Measurements from ENCODE around the gene COPB2. TPM values are rescaled to one million over a fixed set of nuclear protein-coding genes. Genes with fewer than 3 reads are reported as not detected.

COPB2 gene
- total RNA-seq, 2 donors from 2014 or later = 76.5 to 137 TPM

- WGBS = 73% methylated on average over 5 of the region's 5 CpGs
- no peak overlapping the region for H3K4me3 ChIP-seq
- H3K27ac ChIP-seq = no peak overlapping the region
- H3K36me3 ChIP-seq = no peaks in the 10 kb centered on the region
- no peaks in the 10 kb centered on the region for H3K4me1 ChIP-seq (replicated peaks)
- TF ChIP-seq POLR2AphosphoS5 (IDR thresholded peaks at IDR 0.05) = no peak
- TF ChIP-seq POLR2A (IDR thresholded peaks at IDR 0.05) = no peak
- TF ChIP-seq CTCF (IDR thresholded peaks at IDR 0.05) = no peak
- DNase-seq (ENCODE audit: low spot score) = no peak
- H3K9me3 ChIP-seq = no peaks in the 10 kb centered on the region
- H3K27me3 ChIP-seq (replicated peaks; ENCODE audit: insufficient read depth) = no peaks in the 10 kb centered on the region
- intact Hi-C loops (cut with DNase I) = no loop called here
Measured at GRCh38 chr3:139322346-139322745, 67.1 kb downstream of the COPB2 start.

- 78% methylated on average over 8 of the region's 8 CpGs for WGBS
- Histone ChIP-seq H3K27me3 (replicated peaks; ENCODE audit: insufficient read depth) (no peaks in the 10 kb centered on the region), H3K27ac (no peak overlapping the region), H3K4me1 (replicated peaks) (no peaks in the 10 kb centered on the region), H3K9me3 (no peaks in the 10 kb centered on the region), H3K36me3 (no peaks in the 10 kb centered on the region), H3K4me3 (no peak overlapping the region)
- TF ChIP-seq POLR2A (IDR thresholded peaks at IDR 0.05) = no peak
- no peak for TF ChIP-seq POLR2AphosphoS5 (IDR thresholded peaks at IDR 0.05)
- no peak for TF ChIP-seq CTCF (IDR thresholded peaks at IDR 0.05)
- DNase-seq (ENCODE audit: low spot score) = no peak
- intact Hi-C loops (cut with DNase I) = no loop called here
Measured at GRCh38 chr3:139320551-139321309, 68.7 kb downstream of the COPB2 start.

- Histone ChIP-seq H3K4me3 (no peak overlapping the region), H3K36me3 (no peaks in the 10 kb centered on the region), H3K27me3 (replicated peaks; ENCODE audit: insufficient read depth) (no peaks in the 10 kb centered on the region), H3K4me1 (replicated peaks) (no peaks in the 10 kb centered on the region), H3K27ac (no peak overlapping the region), H3K9me3 (no peaks in the 10 kb centered on the region)
- no peak for DNase-seq (ENCODE audit: low spot score)
- intact Hi-C loops (cut with DNase I) = no loop called here
- 64% methylated on average over 10 of the region's 10 CpGs for whole genome bisulfite sequencing
- no peak for TF ChIP-seq POLR2AphosphoS5 (IDR thresholded peaks at IDR 0.05)
- TF ChIP-seq CTCF (IDR thresholded peaks at IDR 0.05) = no peak
- no peak for TF ChIP-seq POLR2A (IDR thresholded peaks at IDR 0.05)
Measured at GRCh38 chr3:139319428-139320402, 69.7 kb downstream of the COPB2 start.

DNA sequence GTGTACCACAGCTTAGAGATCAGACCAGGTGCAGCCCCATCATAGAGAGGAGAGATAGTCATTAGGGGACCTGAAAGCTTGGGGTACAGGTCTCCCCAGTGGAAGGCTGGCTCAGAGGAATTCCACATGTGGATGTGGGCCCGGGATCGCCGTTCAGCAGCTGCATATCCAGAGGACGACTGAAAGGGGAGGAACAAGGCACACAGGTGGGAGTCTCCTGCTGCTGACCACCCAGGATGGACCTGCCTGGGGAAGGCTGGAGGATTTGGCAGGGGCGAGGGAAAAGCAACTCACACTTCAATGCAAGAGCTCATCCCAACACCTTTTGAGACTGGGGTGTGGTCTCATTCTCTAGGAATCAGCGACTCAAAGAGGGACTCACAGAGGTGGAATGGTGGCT, 70.6 kb downstream of the COPB2 start:
- Histone ChIP-seq H3K27me3 (replicated peaks; ENCODE audit: insufficient read depth) (no peaks in the 10 kb centered on the region), H3K27ac (no peak overlapping the region), H3K9me3 (no peaks in the 10 kb centered on the region), H3K4me1 (replicated peaks) (no peaks in the 10 kb centered on the region), H3K4me3 (no peak overlapping the region), H3K36me3 (no peaks in the 10 kb centered on the region)
- 74% methylated on average over 6 of the region's 6 CpGs for WGBS
- intact Hi-C loops (cut with DNase I) = no loop called here
- DNase-seq (ENCODE audit: low spot score) = no peak
- TF ChIP-seq POLR2A (IDR thresholded peaks at IDR 0.05) (no peak), POLR2AphosphoS5 (IDR thresholded peaks at IDR 0.05) (no peak), CTCF (IDR thresholded peaks at IDR 0.05) (no peak)
